K562 (cell line): Measurements from ENCODE around the gene OXLD1. TPM values are rescaled to one million over a fixed set of nuclear protein-coding genes. Genes with fewer than 3 reads are reported as not detected.

Experiments
- ARID1B ChIP-seq: fragments of 450-650 bp; IDR thresholded peaks from 2 replicates; pipeline ENCODE4 v1.6.1; 2016; ENCODE audit warnings: antibody characterized with exemption, mild to moderate bottlenecking, inconsistent platforms
- EP400 ChIP-seq: fragments of 450-650 bp; IDR thresholded peaks from 2 replicates; pipeline ENCODE4 v1.6.1; 2017; ENCODE audit warnings: antibody characterized with exemption, mild to moderate bottlenecking, moderate library complexity
- GTF2A2 ChIP-seq: IDR thresholded peaks from 2 replicates; pipeline ENCODE4 v1.6.1; 2016; ENCODE audit warnings: mild to moderate bottlenecking, missing genetic modification characterization, missing compliant biosample characterization
- HSF4 ChIP-seq: fragments of 250-450 bp; sonication (Bioruptor Pico); IDR thresholded peaks from 2 replicates; pipeline ENCODE4 v2.1.2; 2022; ENCODE audit warnings: mild to moderate bottlenecking, moderate library complexity, borderline replicate concordance
- NCOA6 ChIP-seq: fragments of 450-650 bp; IDR thresholded peaks from 2 replicates; pipeline ENCODE4 v1.6.1; 2017; ENCODE audit warnings: mild to moderate bottlenecking
- POLR2A ChIP-seq: fragments of 450-650 bp; conservative IDR thresholded peaks from 2 replicates; pipeline ENCODE4 v1.6.1; 2016
- ZNF140 ChIP-seq: fragments of 250-450 bp; sonication (Bioruptor Pico); IDR thresholded peaks from 2 replicates; pipeline ENCODE4 v1.8.0; 2021; ENCODE audit warnings: moderate library complexity, mild to moderate bottlenecking, inconsistent platforms
- ZNF551 ChIP-seq: fragments of 250-450 bp; sonication (Bioruptor Pico); IDR thresholded peaks from 2 replicates; pipeline ENCODE4 v1.5.0; 2021; ENCODE audit warnings: mild to moderate bottlenecking, moderate library complexity
- ZNF785 ChIP-seq: fragments of 250-450 bp; sonication (Bioruptor Pico); IDR thresholded peaks from 2 replicates; pipeline ENCODE4 v1.4.0; 2020; ENCODE audit warnings: mild to moderate bottlenecking
- polyA plus RNA-seq, 8 experiments: library from polyadenylated mRNA; depleted of rRNA in 4 of 8; stranded (reverse) in 5 of 8; unstranded in 3 of 8; fragments of >200 nt; fragmentation: Nextera tagmentation in 2 of 8; fragmentation: Illumina TruSeq in 1 of 8; extraction: Ambion mirVana in 2 of 8; extraction: Trizol in 1 of 8; gene quantifications; 2 replicates each; pipeline versions ENCODE4 v1.2.1 to v1.2.3, GENCODE V29; 2011 to 2014; ENCODE audit warnings: inconsistent platforms in 1 of 8, missing spikeins in 1 of 8
- total RNA-seq, 7 experiments: library from RNA; depleted of rRNA in 6 of 7; stranded (reverse); fragments of >200 nt in 6 of 7; fragmentation: Illumina TruSeq in 2 of 7; extraction: Trizol in 2 of 7; gene quantifications; 2 replicates each; pipeline versions ENCODE4 v1.2.1 to v1.2.3, GENCODE V29; 2011 to 2021; ENCODE audit warnings: low replicate concordance in 1 of 7
- TF ChIP-seq, protein P1 (sequence below): fragments of 150-350 bp; IDR thresholded peaks from 2 replicates; pipeline ENCODE4 v1.6.1; 2014; ENCODE audit warnings: low read depth, mild to moderate bottlenecking, low read length, borderline replicate concordance
- TF ChIP-seq, protein P2 (sequence below): sonication (generic); formaldehyde crosslinking; IDR thresholded peaks from 2 replicates; pipeline ENCODE4 v1.8.1; 2023; ENCODE audit warnings: mild to moderate bottlenecking, missing genetic modification reagents, moderate library complexity
- TF ChIP-seq, protein P3 (sequence below), 2 experiments: fragments of 250-450 bp in 1 of 2; fragments of 450-650 bp in 1 of 2; sonication (Bioruptor Pico) in 1 of 2; IDR thresholded peaks; 2 replicates each; pipeline versions ENCODE4 v1.6.1 to v1.8.0; 2016 to 2021; ENCODE audit warnings: mild to moderate bottlenecking in 2 of 2, moderate library complexity in 2 of 2, missing compliant biosample characterization in 1 of 2, missing genetic modification characterization in 1 of 2
- TF ChIP-seq, protein P4 (sequence below): sonication (generic); formaldehyde crosslinking; IDR thresholded peaks from 2 replicates; pipeline ENCODE4 v1.8.0; 2022; ENCODE audit warnings: mild to moderate bottlenecking, missing genetic modification reagents
- TF ChIP-seq, protein P5 (sequence below): fragments of 250-450 bp; sonication (Bioruptor Pico); IDR thresholded peaks from 2 replicates; pipeline ENCODE4 v1.4.0; 2020; ENCODE audit warnings: mild to moderate bottlenecking, moderate library complexity
- TF ChIP-seq, protein P6 (sequence below): fragments of 250-450 bp; sonication (Bioruptor Pico); IDR thresholded peaks from 2 replicates; pipeline ENCODE4 v1.5.1; 2021; ENCODE audit warnings: mild to moderate bottlenecking

Gene OXLD1
- total and polyA plus RNA-seq, 9 of the 15 experiments (the other 6 are each of a cell fraction or from before 2014, with no cell fraction given), result 4.4 to 115 (median 29.3) TPM

DNA sequence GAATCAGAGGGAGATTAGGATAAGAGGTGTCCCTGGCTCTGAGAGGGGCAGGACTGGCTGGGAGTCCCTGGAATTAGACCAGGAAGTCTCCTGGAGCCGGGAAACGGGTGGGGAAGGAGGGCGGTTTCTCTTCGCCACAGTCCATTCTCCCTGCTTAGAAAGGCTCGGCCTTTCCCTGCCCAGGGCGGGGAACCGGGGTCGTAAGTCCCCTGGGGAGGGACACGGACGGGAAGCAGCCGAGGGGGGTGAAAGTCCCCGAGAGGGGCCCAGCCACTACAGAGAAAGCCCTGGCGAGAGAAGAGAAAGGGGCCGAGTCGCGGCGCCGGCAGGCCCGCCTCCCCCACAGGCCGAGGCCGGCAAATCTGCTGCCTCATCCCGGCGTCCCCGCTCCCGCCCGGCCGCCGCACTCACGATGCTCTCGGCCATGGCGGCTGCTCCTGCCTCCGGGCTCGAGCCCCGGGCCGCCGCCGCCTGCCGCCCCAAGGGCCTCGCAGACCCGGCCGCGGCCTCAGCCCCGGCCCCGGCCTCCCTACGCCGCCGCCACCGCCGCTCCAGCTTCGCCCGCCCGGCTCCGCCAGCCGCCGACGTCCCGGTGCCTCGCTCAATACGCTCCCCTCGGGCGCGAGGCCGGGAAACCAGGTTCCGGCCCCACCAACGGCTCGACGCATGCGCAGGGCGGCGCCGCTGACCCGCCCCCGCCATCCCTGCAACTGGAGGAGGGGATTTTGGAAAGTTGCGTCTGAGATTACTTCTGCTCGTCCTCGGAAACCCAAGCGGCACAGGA lies 29.7 kb downstream of the OXLD1 start, which contains the start of the genes NPLOC4 and TSPAN10 (continued):
- TF ChIP-seq, protein P1, sequence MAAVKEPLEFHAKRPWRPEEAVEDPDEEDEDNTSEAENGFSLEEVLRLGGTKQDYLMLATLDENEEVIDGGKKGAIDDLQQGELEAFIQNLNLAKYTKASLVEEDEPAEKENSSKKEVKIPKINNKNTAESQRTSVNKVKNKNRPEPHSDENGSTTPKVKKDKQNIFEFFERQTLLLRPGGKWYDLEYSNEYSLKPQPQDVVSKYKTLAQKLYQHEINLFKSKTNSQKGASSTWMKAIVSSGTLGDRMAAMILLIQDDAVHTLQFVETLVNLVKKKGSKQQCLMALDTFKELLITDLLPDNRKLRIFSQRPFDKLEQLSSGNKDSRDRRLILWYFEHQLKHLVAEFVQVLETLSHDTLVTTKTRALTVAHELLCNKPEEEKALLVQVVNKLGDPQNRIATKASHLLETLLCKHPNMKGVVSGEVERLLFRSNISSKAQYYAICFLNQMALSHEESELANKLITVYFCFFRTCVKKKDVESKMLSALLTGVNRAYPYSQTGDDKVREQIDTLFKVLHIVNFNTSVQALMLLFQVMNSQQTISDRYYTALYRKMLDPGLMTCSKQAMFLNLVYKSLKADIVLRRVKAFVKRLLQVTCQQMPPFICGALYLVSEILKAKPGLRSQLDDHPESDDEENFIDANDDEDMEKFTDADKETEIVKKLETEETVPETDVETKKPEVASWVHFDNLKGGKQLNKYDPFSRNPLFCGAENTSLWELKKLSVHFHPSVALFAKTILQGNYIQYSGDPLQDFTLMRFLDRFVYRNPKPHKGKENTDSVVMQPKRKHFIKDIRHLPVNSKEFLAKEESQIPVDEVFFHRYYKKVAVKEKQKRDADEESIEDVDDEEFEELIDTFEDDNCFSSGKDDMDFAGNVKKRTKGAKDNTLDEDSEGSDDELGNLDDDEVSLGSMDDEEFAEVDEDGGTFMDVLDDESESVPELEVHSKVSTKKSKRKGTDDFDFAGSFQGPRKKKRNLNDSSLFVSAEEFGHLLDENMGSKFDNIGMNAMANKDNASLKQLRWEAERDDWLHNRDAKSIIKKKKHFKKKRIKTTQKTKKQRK, result no peak
- no peak for TF ChIP-seq ZNF785
- TF ChIP-seq ZNF140 (CRISPR knock-in tag), result no peak
- peak; percentile 56; the same call in 1 of the 2 replicates for TF ChIP-seq EP400
- TF ChIP-seq POLR2A, result no peak
- TF ChIP-seq, protein P2, sequence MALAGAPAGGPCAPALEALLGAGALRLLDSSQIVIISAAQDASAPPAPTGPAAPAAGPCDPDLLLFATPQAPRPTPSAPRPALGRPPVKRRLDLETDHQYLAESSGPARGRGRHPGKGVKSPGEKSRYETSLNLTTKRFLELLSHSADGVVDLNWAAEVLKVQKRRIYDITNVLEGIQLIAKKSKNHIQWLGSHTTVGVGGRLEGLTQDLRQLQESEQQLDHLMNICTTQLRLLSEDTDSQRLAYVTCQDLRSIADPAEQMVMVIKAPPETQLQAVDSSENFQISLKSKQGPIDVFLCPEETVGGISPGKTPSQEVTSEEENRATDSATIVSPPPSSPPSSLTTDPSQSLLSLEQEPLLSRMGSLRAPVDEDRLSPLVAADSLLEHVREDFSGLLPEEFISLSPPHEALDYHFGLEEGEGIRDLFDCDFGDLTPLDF, result no peak
- no peak for TF ChIP-seq ZNF551 (CRISPR knock-in tag)
- TF ChIP-seq, protein P3, sequence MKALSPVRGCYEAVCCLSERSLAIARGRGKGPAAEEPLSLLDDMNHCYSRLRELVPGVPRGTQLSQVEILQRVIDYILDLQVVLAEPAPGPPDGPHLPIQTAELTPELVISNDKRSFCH (CRISPR knock-in tag; IDR thresholded peaks at IDR 0.05), result no peak
- TF ChIP-seq, protein P3 (tag; IDR thresholded peaks at IDR 0.05), result peak; percentile 83
- TF ChIP-seq, protein P4, sequence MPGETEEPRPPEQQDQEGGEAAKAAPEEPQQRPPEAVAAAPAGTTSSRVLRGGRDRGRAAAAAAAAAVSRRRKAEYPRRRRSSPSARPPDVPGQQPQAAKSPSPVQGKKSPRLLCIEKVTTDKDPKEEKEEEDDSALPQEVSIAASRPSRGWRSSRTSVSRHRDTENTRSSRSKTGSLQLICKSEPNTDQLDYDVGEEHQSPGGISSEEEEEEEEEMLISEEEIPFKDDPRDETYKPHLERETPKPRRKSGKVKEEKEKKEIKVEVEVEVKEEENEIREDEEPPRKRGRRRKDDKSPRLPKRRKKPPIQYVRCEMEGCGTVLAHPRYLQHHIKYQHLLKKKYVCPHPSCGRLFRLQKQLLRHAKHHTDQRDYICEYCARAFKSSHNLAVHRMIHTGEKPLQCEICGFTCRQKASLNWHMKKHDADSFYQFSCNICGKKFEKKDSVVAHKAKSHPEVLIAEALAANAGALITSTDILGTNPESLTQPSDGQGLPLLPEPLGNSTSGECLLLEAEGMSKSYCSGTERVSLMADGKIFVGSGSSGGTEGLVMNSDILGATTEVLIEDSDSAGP (CRISPR knock-in tag), result no peak
- TF ChIP-seq, protein P5, sequence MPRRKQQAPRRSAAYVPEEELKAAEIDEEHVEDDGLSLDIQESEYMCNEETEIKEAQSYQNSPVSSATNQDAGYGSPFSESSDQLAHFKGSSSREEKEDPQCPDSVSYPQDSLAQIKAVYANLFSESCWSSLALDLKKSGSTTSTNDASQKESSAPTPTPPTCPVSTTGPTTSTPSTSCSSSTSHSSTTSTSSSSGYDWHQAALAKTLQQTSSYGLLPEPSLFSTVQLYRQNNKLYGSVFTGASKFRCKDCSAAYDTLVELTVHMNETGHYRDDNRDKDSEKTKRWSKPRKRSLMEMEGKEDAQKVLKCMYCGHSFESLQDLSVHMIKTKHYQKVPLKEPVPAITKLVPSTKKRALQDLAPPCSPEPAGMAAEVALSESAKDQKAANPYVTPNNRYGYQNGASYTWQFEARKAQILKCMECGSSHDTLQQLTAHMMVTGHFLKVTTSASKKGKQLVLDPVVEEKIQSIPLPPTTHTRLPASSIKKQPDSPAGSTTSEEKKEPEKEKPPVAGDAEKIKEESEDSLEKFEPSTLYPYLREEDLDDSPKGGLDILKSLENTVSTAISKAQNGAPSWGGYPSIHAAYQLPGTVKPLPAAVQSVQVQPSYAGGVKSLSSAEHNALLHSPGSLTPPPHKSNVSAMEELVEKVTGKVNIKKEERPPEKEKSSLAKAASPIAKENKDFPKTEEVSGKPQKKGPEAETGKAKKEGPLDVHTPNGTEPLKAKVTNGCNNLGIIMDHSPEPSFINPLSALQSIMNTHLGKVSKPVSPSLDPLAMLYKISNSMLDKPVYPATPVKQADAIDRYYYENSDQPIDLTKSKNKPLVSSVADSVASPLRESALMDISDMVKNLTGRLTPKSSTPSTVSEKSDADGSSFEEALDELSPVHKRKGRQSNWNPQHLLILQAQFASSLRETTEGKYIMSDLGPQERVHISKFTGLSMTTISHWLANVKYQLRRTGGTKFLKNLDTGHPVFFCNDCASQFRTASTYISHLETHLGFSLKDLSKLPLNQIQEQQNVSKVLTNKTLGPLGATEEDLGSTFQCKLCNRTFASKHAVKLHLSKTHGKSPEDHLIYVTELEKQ (CRISPR knock-in tag), result no peak
- no peak for TF ChIP-seq ARID1B
- TF ChIP-seq, protein P6, sequence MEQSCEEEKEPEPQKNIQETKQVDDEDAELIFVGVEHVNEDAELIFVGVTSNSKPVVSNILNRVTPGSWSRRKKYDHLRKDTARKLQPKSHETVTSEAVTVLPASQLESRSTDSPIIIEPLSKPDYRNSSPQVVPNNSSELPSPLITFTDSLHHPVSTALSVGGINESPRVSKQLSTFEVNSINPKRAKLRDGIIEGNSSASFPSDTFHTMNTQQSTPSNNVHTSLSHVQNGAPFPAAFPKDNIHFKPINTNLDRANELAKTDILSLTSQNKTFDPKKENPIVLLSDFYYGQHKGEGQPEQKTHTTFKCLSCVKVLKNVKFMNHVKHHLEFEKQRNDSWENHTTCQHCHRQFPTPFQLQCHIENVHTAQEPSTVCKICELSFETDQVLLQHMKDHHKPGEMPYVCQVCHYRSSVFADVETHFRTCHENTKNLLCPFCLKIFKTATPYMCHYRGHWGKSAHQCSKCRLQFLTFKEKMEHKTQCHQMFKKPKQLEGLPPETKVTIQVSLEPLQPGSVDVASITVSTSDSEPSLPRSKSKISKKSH (CRISPR knock-in tag), result no peak
- no peak for TF ChIP-seq HSF4 (CRISPR knock-in tag)
- peak; percentile 75; the same call in 1 of the 2 replicates for TF ChIP-seq GTF2A2 (tag)
- TF ChIP-seq NCOA6, result no peak
